Measurements from ENCODE around the gene MAX. TPM values are rescaled to one million over a fixed set of nuclear protein-coding genes. Genes with fewer than 3 reads are reported as not detected.

MAX gene
- total RNA-seq, 1 experiment from 2014 or later = 72.9 TPM

DNA sequence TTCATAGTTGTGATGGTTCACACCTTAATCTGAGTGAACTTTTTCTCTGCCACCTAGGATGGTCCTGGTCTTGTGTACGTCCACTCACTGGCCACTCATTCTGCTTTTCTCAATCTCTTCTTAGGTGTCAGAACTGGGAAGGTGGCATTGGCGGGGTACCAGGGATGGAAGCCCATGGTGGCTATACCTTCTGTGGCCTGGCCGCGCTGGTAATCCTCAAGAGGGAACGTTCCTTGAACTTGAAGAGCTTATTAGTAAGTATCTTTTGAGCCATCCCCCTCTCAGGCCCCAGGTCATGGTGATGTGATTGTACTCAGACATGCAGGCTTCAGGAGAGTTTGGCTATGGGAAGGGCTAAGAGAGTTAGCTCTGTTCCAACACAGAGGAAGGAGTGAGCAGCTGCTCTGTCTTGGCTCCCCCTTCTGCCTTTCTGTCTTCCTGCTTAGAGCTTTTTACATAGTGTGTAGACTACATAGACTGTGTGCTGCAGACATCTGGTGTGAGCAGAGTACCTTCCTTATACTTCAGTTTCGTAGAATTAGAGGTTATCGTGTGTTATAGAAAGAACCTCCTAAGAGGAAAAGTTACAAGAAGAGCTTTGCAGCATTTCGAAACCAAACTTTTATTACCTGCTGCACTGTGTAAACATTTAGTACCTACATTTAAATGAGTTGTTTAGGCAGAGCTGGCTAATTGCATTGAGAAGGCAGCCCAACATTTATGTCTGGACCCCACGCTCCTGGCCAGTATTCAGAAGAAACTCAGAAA, 61.5 kb downstream of the MAX start:
- Histone ChIP-seq H4K5ac (ENCODE audit: insufficient read length, low read depth, low read length) (no peak overlapping the region), H3K27me3 (ENCODE audit: insufficient read depth, low read length) (no peaks in the 10 kb centered on the region), H3K14ac (ENCODE audit: insufficient read depth, low read length) (no peak overlapping the region), H4K91ac (ENCODE audit: insufficient read length, low read depth, low read length) (no peak overlapping the region), H3K4me2 (ENCODE audit: insufficient read depth, insufficient read length, low read length) (no peak overlapping the region), H3K18ac (ENCODE audit: insufficient read length, low read depth, low read length) (no peak overlapping the region), H2AFZ (ENCODE audit: low read length) (no peak overlapping the region), H3K27ac (ENCODE audit: insufficient read length, low read depth, low read length) (no peak overlapping the region), H2BK120ac (ENCODE audit: low read depth, low read length, poor library complexity, severe bottlenecking) (no peak overlapping the region), H3K4ac (ENCODE audit: low read depth, low read length) (no peak overlapping the region), H2BK20ac (ENCODE audit: low read depth, low read length, poor library complexity, severe bottlenecking) (no peak overlapping the region), H3K4me1 (ENCODE audit: insufficient read depth, low read length) (no peaks in the 10 kb centered on the region), H2AK5ac (ENCODE audit: insufficient read length, low read length) (no peak overlapping the region), H3K9me3 (ENCODE audit: control insufficient read depth, low read depth, low read length) (no peaks in the 10 kb centered on the region), H2BK12ac (ENCODE audit: insufficient read length, low read depth, low read length) (no peak overlapping the region), H3K79me2 (ENCODE audit: insufficient read depth, low read length) (no peaks in the 10 kb centered on the region), H3K56ac (ENCODE audit: insufficient read length, low read depth, low read length) (no peak overlapping the region), H2BK15ac (ENCODE audit: low read depth, low read length) (no peak overlapping the region), H4K8ac (replicated peaks; ENCODE audit: insufficient read length, low read depth, low read length) (no peak overlapping the region), H3K23ac (ENCODE audit: insufficient read length, low read depth, low read length) (no peak overlapping the region), H3K9ac (ENCODE audit: extremely low read depth, insufficient read length, low read length) (no peak overlapping the region), H3K23me2 (ENCODE audit: insufficient read length, low read depth, low read length, poor library complexity, severe bottlenecking) (no peaks in the 10 kb centered on the region), H2BK5ac (ENCODE audit: insufficient read length, low read length) (no peak overlapping the region), H3T11ph (ENCODE audit: low read length) (no peak overlapping the region), H4K20me1 (ENCODE audit: control insufficient read depth, insufficient read depth, insufficient read length) (no peaks in the 10 kb centered on the region), H3K79me1 (ENCODE audit: insufficient read depth, low read depth, low read length, poor library complexity, severe bottlenecking) (no peaks in the 10 kb centered on the region)
- no peaks in the 10 kb centered on the region for H3K4me1 Mint-ChIP-seq
- H3K27me3 Mint-ChIP-seq (ENCODE audit: low read depth) = no peaks in the 10 kb centered on the region
- no peaks in the 10 kb centered on the region for H3K9me3 Mint-ChIP-seq
- no peak overlapping the region for H3K27ac Mint-ChIP-seq
- DNase-seq = no peak
- WGBS (ENCODE audit: extremely low coverage, insufficient read length, low lambda C conversion rate) = no CpG with 5 or more reads among the region's 9 CpGs
- H3K36me3 Mint-ChIP-seq (ENCODE audit: insufficient read depth in 1 of 3, low read depth in 3 of 3) = peaks cover 3 to 38% (median 36%) of the 10 kb centered on the region in 3 experiments; a peak in 6 of 7 replicates
- H3K4me3 Mint-ChIP-seq = no peak overlapping the region
- TF ChIP-seq, protein P1, sequence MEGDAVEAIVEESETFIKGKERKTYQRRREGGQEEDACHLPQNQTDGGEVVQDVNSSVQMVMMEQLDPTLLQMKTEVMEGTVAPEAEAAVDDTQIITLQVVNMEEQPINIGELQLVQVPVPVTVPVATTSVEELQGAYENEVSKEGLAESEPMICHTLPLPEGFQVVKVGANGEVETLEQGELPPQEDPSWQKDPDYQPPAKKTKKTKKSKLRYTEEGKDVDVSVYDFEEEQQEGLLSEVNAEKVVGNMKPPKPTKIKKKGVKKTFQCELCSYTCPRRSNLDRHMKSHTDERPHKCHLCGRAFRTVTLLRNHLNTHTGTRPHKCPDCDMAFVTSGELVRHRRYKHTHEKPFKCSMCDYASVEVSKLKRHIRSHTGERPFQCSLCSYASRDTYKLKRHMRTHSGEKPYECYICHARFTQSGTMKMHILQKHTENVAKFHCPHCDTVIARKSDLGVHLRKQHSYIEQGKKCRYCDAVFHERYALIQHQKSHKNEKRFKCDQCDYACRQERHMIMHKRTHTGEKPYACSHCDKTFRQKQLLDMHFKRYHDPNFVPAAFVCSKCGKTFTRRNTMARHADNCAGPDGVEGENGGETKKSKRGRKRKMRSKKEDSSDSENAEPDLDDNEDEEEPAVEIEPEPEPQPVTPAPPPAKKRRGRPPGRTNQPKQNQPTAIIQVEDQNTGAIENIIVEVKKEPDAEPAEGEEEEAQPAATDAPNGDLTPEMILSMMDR (conservative IDR thresholded peaks at IDR 0.05) = no peak
